OCI-LY3 (cell line): ENCODE data around the gene C11orf97.
"Not testable (repeated sequence)": the region's sequence is repeated elsewhere in the genome, so short reads cannot be mapped to it uniquely, and the experiment has no call there.

ENCODE experiments used
- H2AFZ ChIP-seq: fragments of 200-600, 300-600 bp; shearing (Covaris generic); 2 replicates; pipeline ENCODE4 v1.6.0; 2014; ENCODE audit warnings: antibody characterized with exemption, low read depth, low read length
- H3K27ac ChIP-seq: fragments of 200-600, 300-600 bp; sonication (generic); 2 replicates; pipeline ENCODE4 v1.5.1; 2014; ENCODE audit warnings: mild to moderate bottlenecking, low read length, moderate library complexity, mixed read lengths
- H3K27me3 ChIP-seq: fragments of 200-600, 300-600 bp; sonication (generic); 2 replicates; pipeline ENCODE4 v1.6.1; 2014; ENCODE audit warnings: low read depth, low read length, mixed read lengths
- H3K36me3 ChIP-seq: fragments of 200-600, 300-600 bp; sonication (generic); replicated peaks from 2 replicates; pipeline ENCODE3; 2014; ENCODE audit warnings: low read depth, low read length, mixed read lengths
- H3K4me1 ChIP-seq: fragments of 300-600, 200-600 bp; sonication (generic); 2 replicates; pipeline ENCODE4 v1.6.1; 2014; ENCODE audit warnings: low read length, mixed read lengths
- H3K4me2 ChIP-seq: fragments of 200-600, 300-600 bp; sonication (generic); 2 replicates; pipeline ENCODE4 v1.6.1; 2014; ENCODE audit warnings: low read length, mixed read lengths
- H3K4me3 ChIP-seq: fragments of 300-600, 200-600 bp; sonication (generic); 2 replicates; pipeline ENCODE4 v1.5.1; 2014; ENCODE audit warnings: antibody characterized with exemption, mild to moderate bottlenecking, low read length, moderate library complexity
- H3K79me2 ChIP-seq: fragments of 300-600, 200-600 bp; shearing (Covaris generic); 2 replicates; pipeline ENCODE4 v1.6.1; 2014; ENCODE audit warnings: mild to moderate bottlenecking, low read length, mixed read lengths
- H3K9ac ChIP-seq: fragments of 300-600, 200-600 bp; shearing (Covaris generic); 2 replicates; pipeline ENCODE4 v1.6.0; 2014; ENCODE audit warnings: mild to moderate bottlenecking, low read length, moderate library complexity
- H3K9me3 ChIP-seq: fragments of 200-600, 300-600 bp; shearing (Covaris generic); 2 replicates; pipeline ENCODE4 v1.6.1; 2014; ENCODE audit warnings: low read length, mixed read lengths; ENCODE audit not compliant: insufficient read depth
- H4K20me1 ChIP-seq: fragments of 200-600, 300-600 bp; sonication (generic); 2 replicates; pipeline ENCODE4 v1.6.1; 2016; ENCODE audit warnings: low read length, mixed read lengths; ENCODE audit not compliant: insufficient read depth
- EZH2phosphoT487 ChIP-seq: fragments of 200-600 bp; shearing (Covaris generic); IDR thresholded peaks from 2 replicates; pipeline ENCODE4 v1.6.1; 2018; ENCODE audit warnings: antibody characterized with exemption, mixed run types, low read depth
- TF ChIP-seq, protein P1 (sequence below): fragments of 200-600, 300-600 bp; sonication (generic); IDR thresholded peaks from 2 replicates; pipeline ENCODE4 v1.5.1; 2014; ENCODE audit warnings: antibody characterized with exemption, low read length, low read depth

Gene C11orf97

DNA sequence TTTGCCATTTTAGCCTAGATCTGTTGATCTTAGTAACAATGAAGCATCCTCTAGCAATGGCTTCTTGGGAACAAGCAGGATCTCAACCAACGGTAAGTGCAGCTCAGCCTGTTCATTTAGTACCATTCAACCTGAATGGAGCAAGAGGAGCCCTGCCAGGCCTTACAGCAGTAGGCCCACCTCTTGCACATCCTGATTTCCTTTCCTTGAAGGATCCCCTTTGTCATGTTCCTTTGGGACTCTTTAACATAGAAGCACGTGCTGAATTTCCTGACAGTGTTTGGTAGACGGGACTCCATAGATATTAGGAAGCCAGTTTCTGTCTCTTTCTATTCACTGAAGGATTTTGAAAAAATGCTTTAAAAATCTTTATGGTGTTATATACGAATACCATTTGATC is 56.5 kb downstream of the C11orf97 start:
- H4K20me1 ChIP-seq: no peaks in the 10 kb centered on the region
- no peaks in the 10 kb centered on the region for H3K27me3 ChIP-seq
- no peak overlapping the region for H2AFZ ChIP-seq
- H3K9me3 ChIP-seq: no peaks in the 10 kb centered on the region
- H3K4me3 ChIP-seq: no peak overlapping the region
- no peaks in the 10 kb centered on the region for H3K79me2 ChIP-seq
- TF ChIP-seq, protein P1, sequence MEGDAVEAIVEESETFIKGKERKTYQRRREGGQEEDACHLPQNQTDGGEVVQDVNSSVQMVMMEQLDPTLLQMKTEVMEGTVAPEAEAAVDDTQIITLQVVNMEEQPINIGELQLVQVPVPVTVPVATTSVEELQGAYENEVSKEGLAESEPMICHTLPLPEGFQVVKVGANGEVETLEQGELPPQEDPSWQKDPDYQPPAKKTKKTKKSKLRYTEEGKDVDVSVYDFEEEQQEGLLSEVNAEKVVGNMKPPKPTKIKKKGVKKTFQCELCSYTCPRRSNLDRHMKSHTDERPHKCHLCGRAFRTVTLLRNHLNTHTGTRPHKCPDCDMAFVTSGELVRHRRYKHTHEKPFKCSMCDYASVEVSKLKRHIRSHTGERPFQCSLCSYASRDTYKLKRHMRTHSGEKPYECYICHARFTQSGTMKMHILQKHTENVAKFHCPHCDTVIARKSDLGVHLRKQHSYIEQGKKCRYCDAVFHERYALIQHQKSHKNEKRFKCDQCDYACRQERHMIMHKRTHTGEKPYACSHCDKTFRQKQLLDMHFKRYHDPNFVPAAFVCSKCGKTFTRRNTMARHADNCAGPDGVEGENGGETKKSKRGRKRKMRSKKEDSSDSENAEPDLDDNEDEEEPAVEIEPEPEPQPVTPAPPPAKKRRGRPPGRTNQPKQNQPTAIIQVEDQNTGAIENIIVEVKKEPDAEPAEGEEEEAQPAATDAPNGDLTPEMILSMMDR: no peak
- no peak for TF ChIP-seq EZH2phosphoT487
- H3K27ac ChIP-seq: no peak overlapping the region
- H3K4me1 ChIP-seq: no peaks in the 10 kb centered on the region
- no peaks in the 10 kb centered on the region for H3K36me3 ChIP-seq
- H3K4me2 ChIP-seq: no peak overlapping the region
- H3K9ac ChIP-seq: no peak overlapping the region

DNA sequence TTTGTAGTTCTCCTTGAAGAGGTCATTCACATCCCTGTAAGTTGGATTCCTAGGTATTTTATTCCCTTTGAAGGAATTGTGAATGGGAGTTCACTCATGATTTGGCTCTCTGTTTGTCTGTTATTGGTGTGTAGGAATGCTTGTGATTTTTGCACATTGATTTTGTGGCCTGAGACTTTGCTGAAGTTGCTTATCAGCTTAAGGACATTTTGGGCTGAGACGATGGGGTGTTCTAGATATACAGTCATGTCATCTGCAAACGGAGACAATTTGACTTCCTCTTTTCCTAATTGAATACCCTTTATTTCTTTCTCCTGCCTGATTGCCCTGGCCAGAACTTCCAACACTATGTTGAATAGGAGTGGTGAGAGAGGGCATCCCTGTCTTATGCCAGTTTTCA is 60.7 kb downstream of the C11orf97 start:
- H3K79me2 ChIP-seq, H2AFZ ChIP-seq, H3K4me3 ChIP-seq, H4K20me1 ChIP-seq, H3K27me3 ChIP-seq, H3K27ac ChIP-seq, H3K4me1 ChIP-seq, H3K4me2 ChIP-seq, H3K9me3 ChIP-seq, H3K36me3 ChIP-seq, H3K9ac ChIP-seq: not testable (repeated sequence)

DNA sequence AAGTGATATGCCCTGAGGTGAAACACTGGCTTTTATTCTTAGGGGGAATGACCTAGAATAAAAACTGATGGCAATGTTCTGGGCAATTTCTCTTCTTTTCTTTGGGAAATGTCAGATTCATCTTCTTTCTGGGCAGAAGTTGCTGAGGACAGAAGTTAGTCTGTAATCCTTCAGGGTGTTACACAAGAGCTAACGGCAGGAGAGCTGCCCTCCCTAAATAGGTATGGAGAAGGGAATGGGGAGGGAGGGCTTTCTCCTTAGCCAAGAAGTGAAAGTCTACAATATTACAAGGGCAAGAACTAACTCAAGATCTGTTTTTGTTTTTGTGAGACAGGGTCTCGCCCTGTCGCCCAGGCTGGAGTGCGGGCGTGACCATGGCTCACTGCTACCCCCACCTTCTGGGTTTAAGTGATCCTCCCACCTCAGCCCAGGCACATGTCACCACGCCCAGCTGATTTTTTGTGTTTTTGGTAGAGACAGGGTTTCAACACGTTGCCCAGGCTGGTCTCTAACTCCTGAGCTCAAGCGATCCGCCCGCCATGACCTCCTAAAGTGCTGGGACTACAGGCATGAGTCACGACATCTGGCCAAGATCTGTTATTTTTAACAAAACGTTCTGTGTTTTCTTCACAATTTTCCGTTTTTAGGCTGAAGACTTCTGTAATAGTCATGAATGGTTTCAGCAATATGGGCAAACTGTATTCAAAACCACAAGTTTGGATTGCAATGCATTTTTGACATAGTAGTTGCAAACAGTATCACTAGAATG is 62.1 kb downstream of the C11orf97 start:
- Histone ChIP-seq H3K4me2 (no peak overlapping the region), H3K79me2 (no peaks in the 10 kb centered on the region), H3K36me3 (no peaks in the 10 kb centered on the region), H3K27me3 (no peaks in the 10 kb centered on the region), H2AFZ (no peak overlapping the region), H3K27ac (no peak overlapping the region), H3K4me3 (no peak overlapping the region), H3K9ac (no peak overlapping the region), H3K4me1 (no peaks in the 10 kb centered on the region), H3K9me3 (no peaks in the 10 kb centered on the region), H4K20me1 (no peaks in the 10 kb centered on the region)
- TF ChIP-seq, protein P1: no peak
- no peak for TF ChIP-seq EZH2phosphoT487

DNA sequence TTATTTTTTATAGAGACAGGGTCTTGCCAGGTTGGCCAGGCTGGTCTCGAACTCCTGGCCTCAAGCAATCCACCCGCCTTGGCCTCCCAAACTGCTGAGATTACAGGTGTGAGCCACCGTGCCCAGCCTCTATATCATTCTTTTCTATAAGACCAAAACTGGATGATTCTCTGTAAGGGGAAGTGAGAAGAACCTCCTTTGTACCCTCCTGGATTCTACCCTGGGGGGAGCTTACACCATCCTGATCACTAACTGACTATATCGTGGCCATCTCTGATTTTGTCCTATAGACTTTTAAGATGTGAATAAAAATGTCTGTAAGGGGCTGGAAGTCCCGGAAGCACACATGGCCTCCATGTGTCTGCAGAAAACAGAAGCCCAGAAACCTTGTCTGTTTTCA is 64.0 kb downstream of the C11orf97 start:
- H3K36me3 ChIP-seq: no peaks in the 10 kb centered on the region
- no peak overlapping the region for H3K9ac ChIP-seq
- H3K27ac ChIP-seq: no peak overlapping the region
- H3K9me3 ChIP-seq: no peaks in the 10 kb centered on the region
- H3K4me3 ChIP-seq: no peak overlapping the region
- TF ChIP-seq EZH2phosphoT487: no peak
- TF ChIP-seq, protein P1: no peak
- no peaks in the 10 kb centered on the region for H3K27me3 ChIP-seq
- H4K20me1 ChIP-seq: no peaks in the 10 kb centered on the region
- no peaks in the 10 kb centered on the region for H3K79me2 ChIP-seq
- H3K4me1 ChIP-seq: no peaks in the 10 kb centered on the region
- no peak overlapping the region for H2AFZ ChIP-seq
- no peak overlapping the region for H3K4me2 ChIP-seq
